ENCODE data around the gene PHF8.

Gene PHF8

DNA sequence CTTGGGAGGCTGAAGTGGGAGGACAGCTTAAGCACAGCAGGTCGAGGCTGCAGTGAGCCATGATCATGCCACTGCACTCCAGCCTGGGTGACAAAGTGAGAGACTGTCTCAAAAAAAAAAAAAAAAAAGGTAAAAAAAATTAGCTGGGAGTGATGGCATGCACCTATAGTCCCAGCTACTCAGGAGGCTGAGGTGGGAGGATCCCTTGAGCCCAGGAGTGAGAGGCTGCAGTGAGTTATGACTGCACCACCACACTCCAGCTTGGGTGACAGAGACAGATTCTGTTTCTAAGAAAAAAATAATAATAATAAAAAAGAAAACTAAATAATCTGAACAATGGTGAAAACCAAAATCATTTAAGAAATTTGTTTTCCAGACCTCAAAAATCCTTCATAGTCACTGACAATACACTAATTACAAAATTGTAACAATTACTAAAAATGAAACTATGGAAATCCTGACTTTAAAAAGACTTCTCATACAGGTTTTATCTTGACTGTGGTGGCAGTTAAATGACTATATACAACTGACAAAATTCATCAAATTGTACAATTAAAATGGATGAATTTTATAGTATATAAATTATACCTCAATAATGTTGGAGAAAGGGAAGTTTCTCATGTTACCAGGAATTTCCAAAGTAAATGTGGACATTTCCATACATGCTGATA lies 31.3 kb downstream of the PHF8 start:
- DNase-seq, result no peak

DNA sequence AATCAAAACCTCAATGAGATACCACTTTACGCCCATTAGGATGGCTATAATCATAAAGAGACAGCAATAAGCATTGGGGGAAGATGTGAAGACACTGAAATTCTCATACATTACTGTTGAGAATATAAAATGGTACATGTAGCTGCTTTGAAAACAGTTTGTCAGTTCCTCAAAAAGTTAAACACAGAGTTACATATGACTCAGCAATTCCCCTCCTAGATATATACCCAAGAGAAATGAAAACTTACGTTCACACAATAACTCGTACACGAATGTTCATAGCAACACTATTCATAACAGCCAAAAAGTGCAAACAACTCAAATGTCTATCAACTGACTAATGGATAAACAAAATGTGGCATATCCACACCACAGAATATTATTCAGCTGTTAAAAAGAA lies 36.6 kb downstream of the PHF8 start:
- DNase-seq, result no peak

DNA sequence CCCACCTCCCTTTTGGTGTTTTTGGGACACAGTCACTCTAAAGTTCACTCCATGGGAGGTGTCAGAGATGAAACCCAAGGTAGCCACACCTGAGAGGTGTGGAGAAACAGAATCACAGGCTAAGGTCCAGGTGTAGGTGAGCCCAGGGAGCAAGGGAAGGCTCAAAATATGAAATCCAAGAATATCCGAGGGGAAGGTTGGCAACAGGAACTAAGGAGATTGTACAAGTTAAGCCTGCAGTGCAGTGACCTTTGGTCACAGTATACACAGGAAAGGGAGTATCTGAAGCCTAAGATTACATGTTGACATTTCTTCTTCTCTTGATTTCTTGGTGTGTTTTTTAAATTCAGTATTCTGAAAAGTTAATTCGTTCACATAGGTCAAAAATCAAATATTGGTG lies 46.5 kb downstream of the PHF8 start:
- DNase-seq, result no peak

- no peak for DNase-seq
Observed at GRCh38 chrX:53992589-53992988, 51.7 kb downstream of the PHF8 start.

- no peak for DNase-seq
Observed at GRCh38 chrX:53990171-53990570, 54.1 kb downstream of the PHF8 start.

- no peak for DNase-seq
Observed at GRCh38 chrX:53984895-53985294, 59.4 kb downstream of the PHF8 start.

- no peak for DNase-seq
Observed at GRCh38 chrX:53974529-53974928, 69.7 kb downstream of the PHF8 start.

DNA sequence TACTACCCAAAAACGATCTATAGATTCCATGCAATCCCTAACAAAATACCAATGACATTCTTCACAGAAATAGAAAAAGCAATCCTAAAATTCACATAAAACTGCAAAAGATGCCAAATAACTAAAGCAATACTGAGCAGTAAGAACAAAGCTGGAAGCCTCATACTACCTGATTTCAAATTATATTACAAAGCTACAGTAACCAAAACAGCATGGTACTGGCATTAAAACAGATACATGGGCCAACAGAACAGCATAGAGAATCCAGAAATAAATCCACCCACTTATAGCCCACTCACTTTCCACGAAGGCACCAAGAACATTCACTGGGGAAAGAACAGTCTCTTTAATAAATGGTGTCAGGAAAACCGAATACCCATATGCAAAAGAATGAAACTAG lies 74.7 kb downstream of the PHF8 start:
- no peak for DNase-seq

DNA sequence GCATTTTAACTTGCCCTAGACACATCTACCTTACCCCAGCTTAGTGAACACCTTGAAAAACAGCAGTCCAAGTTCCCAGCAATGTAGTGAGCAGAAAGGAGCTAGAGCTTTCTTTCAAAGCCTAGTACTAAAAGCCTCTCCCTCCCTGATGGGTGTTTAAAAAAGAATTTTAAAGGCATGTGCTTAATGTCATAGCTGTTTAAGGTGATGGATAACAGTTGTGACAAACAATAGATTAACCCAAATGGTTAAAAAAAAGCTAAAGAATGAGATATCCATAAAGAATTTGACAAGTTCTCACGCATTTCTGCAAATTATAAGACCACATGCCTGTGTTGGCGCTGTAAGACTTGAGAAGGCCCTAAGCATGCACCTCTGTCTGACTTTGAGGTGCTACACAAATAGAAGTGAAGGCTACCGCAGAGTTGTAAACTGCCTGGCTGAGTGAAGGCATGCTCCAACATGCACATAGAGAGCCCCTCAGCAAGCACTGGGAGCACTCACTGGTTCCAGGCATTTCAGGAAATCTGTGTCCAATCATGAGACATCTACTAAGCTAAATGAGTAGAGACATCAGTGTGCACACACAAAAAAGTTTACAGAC lies 94.0 kb downstream of the PHF8 start:
- DNase-seq, result no peak

GRCh38 chrX:53940180-53940579 lies 104.1 kb downstream of the PHF8 start:
- no peak for DNase-seq

GRCh38 chrX:53939127-53939526 lies 105.1 kb downstream of the PHF8 start:
- DNase-seq, result no peak

GRCh38 chrX:53930515-53931380 lies 113.5 kb downstream of the PHF8 start:
- no peak for DNase-seq

- no peak for DNase-seq
Observed at GRCh38 chrX:53926030-53926429, 118.2 kb downstream of the PHF8 start.

DNA sequence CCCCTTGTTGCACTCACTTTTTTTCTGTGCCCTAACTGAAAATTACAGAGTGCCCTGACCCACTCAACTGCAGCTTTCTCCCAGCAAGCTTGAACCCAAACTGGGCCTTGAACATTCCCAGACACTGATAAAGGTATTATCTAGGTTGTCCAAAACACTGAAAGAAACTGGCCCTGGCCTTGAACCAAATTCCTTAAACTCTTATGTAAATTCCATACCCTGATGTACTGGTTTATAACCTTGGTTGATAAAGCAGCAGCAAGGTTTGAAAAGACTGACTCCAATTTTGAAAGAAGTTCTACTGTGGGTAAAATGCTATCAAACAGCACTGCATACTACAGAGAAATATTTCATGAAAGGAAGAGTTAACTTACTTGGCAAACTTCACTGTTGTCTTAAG lies 125.6 kb downstream of the PHF8 start:
- DNase-seq, result no peak

GRCh38 chrX:53900623-53901022 lies 143.7 kb downstream of the PHF8 start:
- no peak for DNase-seq

GRCh38 chrX:53895270-53895669 lies 149.0 kb downstream of the PHF8 start:
- no peak for DNase-seq
